K562 (cell line): ENCODE results near the gene GFI1B. TPM values are rescaled to one million over a fixed set of nuclear protein-coding genes. Genes with fewer than 3 reads are reported as not detected.

ENCODE experiments used
- ATF2 ChIP-seq: sonication (generic); formaldehyde crosslinking; IDR thresholded peaks from 2 replicates; pipeline ENCODE4 v1.8.1; 2022; ENCODE audit warnings: missing genetic modification reagents
- ATF7 ChIP-seq: fragments of 450-650 bp; IDR thresholded peaks from 2 replicates; pipeline ENCODE4 v1.7.1; 2014; ENCODE audit warnings: mild to moderate bottlenecking, moderate library complexity
- CBX8 ChIP-seq: fragments of 200-600 bp; sonication (generic); IDR thresholded peaks from 2 replicates; pipeline ENCODE4 v1.6.1; 2012; ENCODE audit warnings: borderline replicate concordance, mixed run types, low read depth, mild to moderate bottlenecking, moderate library complexity, mixed read lengths, low read length, control low read depth, inconsistent platforms; ENCODE audit not compliant: poor library complexity, severe bottlenecking; ENCODE audit errors: extremely low read depth
- CTCF ChIP-seq, 3 experiments: IDR thresholded peaks in 2 of 3; conservative IDR thresholded peaks in 1 of 3; 2 replicates each; pipeline ENCODE4 v1.5.1; 2011 to 2012; ENCODE audit warnings: low read length in 3 of 3, mild to moderate bottlenecking in 3 of 3, control low read depth in 2 of 3, improper control_type of control experiment in 1 of 3, inconsistent platforms in 1 of 3, low read depth in 1 of 3, mixed read lengths in 1 of 3, moderate library complexity in 1 of 3; ENCODE audit not compliant: insufficient read depth in 2 of 3
- EGR1 ChIP-seq: fragments of 450-650 bp; conservative IDR thresholded peaks from 2 replicates; pipeline ENCODE4 v1.6.1; 2017; ENCODE audit warnings: mild to moderate bottlenecking
- EP300 ChIP-seq: IDR thresholded peaks from 2 replicates; pipeline ENCODE4 v1.6.1; 2012; ENCODE audit warnings: low read length, improper control_type of control experiment
- HDAC1 ChIP-seq, 2 experiments: fragments of 450-650 bp; IDR thresholded peaks; 2 replicates each; pipeline ENCODE4 v1.6.1; 2016 to 2017; ENCODE audit warnings: inconsistent platforms in 1 of 2, mild to moderate bottlenecking in 1 of 2, moderate library complexity in 1 of 2
- HDAC2 ChIP-seq: fragments of 450-650 bp; IDR thresholded peaks from 2 replicates; pipeline ENCODE4 v1.6.1; 2016; ENCODE audit warnings: mild to moderate bottlenecking
- LEF1 ChIP-seq: fragments of 450-650 bp; IDR thresholded peaks from 2 replicates; pipeline ENCODE4 v1.6.1; 2016; ENCODE audit warnings: mild to moderate bottlenecking
- MCM2 ChIP-seq: fragments of 450-650 bp; IDR thresholded peaks from 2 replicates; pipeline ENCODE4 v1.6.1; 2017; ENCODE audit warnings: low read depth, mild to moderate bottlenecking
- MEF2A ChIP-seq: IDR thresholded peaks from 2 replicates; pipeline ENCODE4 v1.6.1; 2011; ENCODE audit warnings: low read depth, mild to moderate bottlenecking, low read length, moderate library complexity; ENCODE audit not compliant: control insufficient read depth
- RUNX1 ChIP-seq: sonication (generic); IDR thresholded peaks from 2 replicates; pipeline ENCODE4 v1.6.1; 2016; ENCODE audit warnings: antibody characterized with exemption, low read depth
- SMARCC2 ChIP-seq: fragments of 450-650 bp; IDR thresholded peaks from 2 replicates; pipeline ENCODE4 v1.6.1; 2017; ENCODE audit warnings: antibody characterized with exemption, moderate library complexity, mild to moderate bottlenecking, low read depth
- SRSF9 ChIP-seq: fragments of 200-400 bp; formaldehyde crosslinking; IDR thresholded peaks from 2 replicates; pipeline ENCODE4 v1.6.1; 2017; ENCODE audit warnings: low read depth, low read length, borderline replicate concordance
- TCF7L2 ChIP-seq: fragments of 150-350 bp; IDR thresholded peaks from 2 replicates; pipeline ENCODE4 v1.6.1; 2016; ENCODE audit warnings: low read depth, mild to moderate bottlenecking, low read length, moderate library complexity
- ZKSCAN1 ChIP-seq: fragments of 150-350 bp; IDR thresholded peaks from 2 replicates; pipeline ENCODE4 v1.6.1; 2016; ENCODE audit warnings: low read depth, low read length
- ZNF507 ChIP-seq: conservative IDR thresholded peaks from 2 replicates; pipeline ENCODE4 v1.6.1; 2017; ENCODE audit warnings: missing genetic modification characterization, missing compliant biosample characterization
- ZNF655 ChIP-seq: fragments of 250-450 bp; sonication (Bioruptor Pico); IDR thresholded peaks from 2 replicates; pipeline ENCODE4 v1.5.0; 2021
- ZNF780A ChIP-seq: fragments of 250-450 bp; sonication (Bioruptor Pico); IDR thresholded peaks from 2 replicates; pipeline ENCODE4 v1.5.0; 2021; ENCODE audit warnings: mild to moderate bottlenecking
- polyA plus RNA-seq, 8 experiments: library from polyadenylated mRNA; depleted of rRNA in 4 of 8; stranded (reverse) in 5 of 8; unstranded in 3 of 8; fragments of >200 nt; fragmentation: Nextera tagmentation in 2 of 8; fragmentation: Illumina TruSeq in 1 of 8; extraction: Ambion mirVana in 2 of 8; extraction: Trizol in 1 of 8; gene quantifications; 2 replicates each; pipeline versions ENCODE4 v1.2.1 to v1.2.3, GENCODE V29; 2011 to 2014; ENCODE audit warnings: inconsistent platforms in 1 of 8, missing spikeins in 1 of 8
- total RNA-seq, 7 experiments: library from RNA; depleted of rRNA in 6 of 7; stranded (reverse); fragments of >200 nt in 6 of 7; fragmentation: Illumina TruSeq in 2 of 7; extraction: Trizol in 2 of 7; gene quantifications; 2 replicates each; pipeline versions ENCODE4 v1.2.1 to v1.2.3, GENCODE V29; 2011 to 2021; ENCODE audit warnings: low replicate concordance in 1 of 7
- TF ChIP-seq, protein P1 (sequence below), 2 experiments: fragments of 250-450 bp in 1 of 2; fragments of 450-650 bp in 1 of 2; sonication (Bioruptor Pico) in 1 of 2; IDR thresholded peaks; 2 replicates each; pipeline versions ENCODE4 v1.6.1 to v1.8.0; 2016 to 2021; ENCODE audit warnings: mild to moderate bottlenecking in 2 of 2, moderate library complexity in 2 of 2, missing compliant biosample characterization in 1 of 2, missing genetic modification characterization in 1 of 2
- TF ChIP-seq, protein P2 (sequence below): fragments of 250-450 bp; sonication (Bioruptor Pico); IDR thresholded peaks from 2 replicates; pipeline ENCODE4 v1.9.0; 2021; ENCODE audit warnings: mild to moderate bottlenecking
- TF ChIP-seq, protein P3 (sequence below): sonication (generic); formaldehyde crosslinking; IDR thresholded peaks from 2 replicates; pipeline ENCODE4 v1.8.0; 2022; ENCODE audit warnings: missing genetic modification reagents, mild to moderate bottlenecking, borderline replicate concordance

Gene GFI1B
- total and polyA plus RNA-seq, 9 of the 15 experiments (the other 6 are each of a cell fraction or from before 2014, with no cell fraction given), result 8.0 to 75.7 (median 34.5) TPM

GRCh38 chr9:132978112-132978450, 413 bp upstream of the GFI1B start (continued):
- no peak for TF ChIP-seq SMARCC2
- TF ChIP-seq TCF7L2, result no peak
- TF ChIP-seq HDAC1 (IDR thresholded peaks at IDR 0.05), result peak in 1 of 2 experiments; percentile 12; a peak in 2 of 4 replicates
- no peak for TF ChIP-seq ZKSCAN1
- TF ChIP-seq MCM2, result no peak
- no peak for TF ChIP-seq RUNX1
- TF ChIP-seq ATF2 (CRISPR knock-in tag), result no peak
- TF ChIP-seq MEF2A, result no peak
- no peak for TF ChIP-seq ATF7
- no peak for TF ChIP-seq HDAC2
- no peak for TF ChIP-seq ZNF507 (tag)
- TF ChIP-seq, protein P1, sequence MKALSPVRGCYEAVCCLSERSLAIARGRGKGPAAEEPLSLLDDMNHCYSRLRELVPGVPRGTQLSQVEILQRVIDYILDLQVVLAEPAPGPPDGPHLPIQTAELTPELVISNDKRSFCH (CRISPR knock-in tag; IDR thresholded peaks at IDR 0.05), result no peak
- TF ChIP-seq, protein P1 (tag; IDR thresholded peaks at IDR 0.05), result no peak
- TF ChIP-seq ZNF780A (CRISPR knock-in tag), result no peak
- no peak for TF ChIP-seq CTCF (IDR thresholded peaks at IDR 0.05 in 2 of 3, conservative IDR thresholded peaks at IDR 0.05 in 1 of 3; ENCODE audit: insufficient read depth in 2 of 3, low read depth in 1 of 3, low read length in 3 of 3)
- TF ChIP-seq CBX8, result no peak
- TF ChIP-seq, protein P2, sequence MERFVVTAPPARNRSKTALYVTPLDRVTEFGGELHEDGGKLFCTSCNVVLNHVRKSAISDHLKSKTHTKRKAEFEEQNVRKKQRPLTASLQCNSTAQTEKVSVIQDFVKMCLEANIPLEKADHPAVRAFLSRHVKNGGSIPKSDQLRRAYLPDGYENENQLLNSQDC, result no peak
- TF ChIP-seq ZNF655, result no peak
- no peak for TF ChIP-seq EGR1
- TF ChIP-seq, protein P3, sequence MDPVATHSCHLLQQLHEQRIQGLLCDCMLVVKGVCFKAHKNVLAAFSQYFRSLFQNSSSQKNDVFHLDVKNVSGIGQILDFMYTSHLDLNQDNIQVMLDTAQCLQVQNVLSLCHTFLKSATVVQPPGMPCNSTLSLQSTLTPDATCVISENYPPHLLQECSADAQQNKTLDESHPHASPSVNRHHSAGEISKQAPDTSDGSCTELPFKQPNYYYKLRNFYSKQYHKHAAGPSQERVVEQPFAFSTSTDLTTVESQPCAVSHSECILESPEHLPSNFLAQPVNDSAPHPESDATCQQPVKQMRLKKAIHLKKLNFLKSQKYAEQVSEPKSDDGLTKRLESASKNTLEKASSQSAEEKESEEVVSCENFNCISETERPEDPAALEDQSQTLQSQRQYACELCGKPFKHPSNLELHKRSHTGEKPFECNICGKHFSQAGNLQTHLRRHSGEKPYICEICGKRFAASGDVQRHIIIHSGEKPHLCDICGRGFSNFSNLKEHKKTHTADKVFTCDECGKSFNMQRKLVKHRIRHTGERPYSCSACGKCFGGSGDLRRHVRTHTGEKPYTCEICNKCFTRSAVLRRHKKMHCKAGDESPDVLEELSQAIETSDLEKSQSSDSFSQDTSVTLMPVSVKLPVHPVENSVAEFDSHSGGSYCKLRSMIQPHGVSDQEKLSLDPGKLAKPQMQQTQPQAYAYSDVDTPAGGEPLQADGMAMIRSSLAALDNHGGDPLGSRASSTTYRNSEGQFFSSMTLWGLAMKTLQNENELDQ (CRISPR knock-in tag), result no peak
- no peak for TF ChIP-seq EP300
- no peak for TF ChIP-seq LEF1
- no peak for TF ChIP-seq SRSF9
